Measurements from ENCODE around the gene SCAPER.

Gene SCAPER

GRCh38 chr15:76664895-76665294 is 240.2 kb downstream of the SCAPER start:
- no peak for DNase-seq

- no peak for DNase-seq
Observed at GRCh38 chr15:76664411-76664810, 240.7 kb downstream of the SCAPER start.

GRCh38 chr15:76663529-76663928 is 241.6 kb downstream of the SCAPER start:
- DNase-seq, result no peak

- no peak for DNase-seq
Observed at GRCh38 chr15:76648732-76649444, 256.3 kb downstream of the SCAPER start.

GRCh38 chr15:76647612-76648011 is 257.5 kb downstream of the SCAPER start:
- DNase-seq, result no peak

- DNase-seq, result no peak
Observed at GRCh38 chr15:76644646-76645045, 260.5 kb downstream of the SCAPER start.

- no peak for DNase-seq
Observed at GRCh38 chr15:76642671-76643070, 262.5 kb downstream of the SCAPER start.

- no peak for DNase-seq
Observed at GRCh38 chr15:76637166-76637565, 268.0 kb downstream of the SCAPER start.

GRCh38 chr15:76636059-76636458 is 269.1 kb downstream of the SCAPER start:
- no peak for DNase-seq

GRCh38 chr15:76626611-76627010 is 278.5 kb downstream of the SCAPER start:
- no peak for DNase-seq

- DNase-seq, result no peak
Observed at GRCh38 chr15:76625267-76625666, 279.9 kb downstream of the SCAPER start.

GRCh38 chr15:76614725-76615124 is 290.4 kb downstream of the SCAPER start:
- DNase-seq, result no peak

- DNase-seq, result no peak
Observed at GRCh38 chr15:76588811-76589747, 316.1 kb downstream of the SCAPER start.

- no peak for DNase-seq
Observed at GRCh38 chr15:76585576-76585897, 319.6 kb downstream of the SCAPER start.

- DNase-seq, result no peak
Observed at GRCh38 chr15:76584868-76585575, 320.1 kb downstream of the SCAPER start.

- no peak for DNase-seq
Observed at GRCh38 chr15:76582550-76582949, 322.6 kb downstream of the SCAPER start.

- no peak for DNase-seq
Observed at GRCh38 chr15:76577879-76578512, 327.1 kb downstream of the SCAPER start.

GRCh38 chr15:76576523-76577279 is 328.4 kb downstream of the SCAPER start:
- DNase-seq, result peak; percentile 16

GRCh38 chr15:76575679-76576078 is 329.5 kb downstream of the SCAPER start:
- no peak for DNase-seq

- DNase-seq, result no peak
Observed at GRCh38 chr15:76575274-76575673, 329.9 kb downstream of the SCAPER start.

- DNase-seq, result no peak
Observed at GRCh38 chr15:76572983-76573314, 332.2 kb downstream of the SCAPER start.

GRCh38 chr15:76566276-76566675 is 338.9 kb downstream of the SCAPER start:
- no peak for DNase-seq

Measured in stimulated activated CD4-positive, alpha-beta T cell treated with anti-CD3 and anti-CD28 coated beads, Interleukin-1b, Interleukin-23, amount 100 ng/mL, for 48 hours (primary cell).